ENCODE results near the gene ZNF333.
"Not testable (repeated sequence)": the region's sequence is repeated elsewhere in the genome, so short reads cannot be mapped to it uniquely, and the experiment has no call there.

ZNF333 gene

DNA sequence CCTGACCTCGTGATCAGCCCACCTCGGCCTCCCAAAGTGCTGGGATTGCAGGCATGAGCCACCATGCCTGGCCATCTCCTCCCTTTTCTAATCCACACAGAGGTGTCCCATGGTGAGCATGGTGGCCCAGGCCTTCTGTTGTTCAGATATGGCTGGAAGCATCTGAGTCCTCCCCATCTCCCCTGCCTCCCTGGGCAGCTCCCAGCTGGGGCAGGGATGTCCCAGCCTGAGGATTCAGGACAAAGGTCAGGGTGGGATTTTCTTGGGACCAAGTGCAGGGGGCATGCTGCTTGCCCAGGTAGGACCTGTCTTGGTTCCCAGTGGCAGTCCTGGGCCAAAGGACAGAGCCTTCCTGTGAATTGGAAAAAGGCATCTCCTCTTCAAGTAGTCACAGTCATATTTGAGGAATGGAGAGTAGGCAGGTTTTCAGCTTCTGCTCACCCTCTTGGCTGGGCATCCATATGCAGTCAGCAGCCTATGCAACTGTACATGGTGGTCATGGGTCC is 77.7 kb downstream of the ZNF333 start:
- DNase-seq (ENCODE audit: insufficient read length, low spot score) = no peak
- TF ChIP-seq, protein P1, sequence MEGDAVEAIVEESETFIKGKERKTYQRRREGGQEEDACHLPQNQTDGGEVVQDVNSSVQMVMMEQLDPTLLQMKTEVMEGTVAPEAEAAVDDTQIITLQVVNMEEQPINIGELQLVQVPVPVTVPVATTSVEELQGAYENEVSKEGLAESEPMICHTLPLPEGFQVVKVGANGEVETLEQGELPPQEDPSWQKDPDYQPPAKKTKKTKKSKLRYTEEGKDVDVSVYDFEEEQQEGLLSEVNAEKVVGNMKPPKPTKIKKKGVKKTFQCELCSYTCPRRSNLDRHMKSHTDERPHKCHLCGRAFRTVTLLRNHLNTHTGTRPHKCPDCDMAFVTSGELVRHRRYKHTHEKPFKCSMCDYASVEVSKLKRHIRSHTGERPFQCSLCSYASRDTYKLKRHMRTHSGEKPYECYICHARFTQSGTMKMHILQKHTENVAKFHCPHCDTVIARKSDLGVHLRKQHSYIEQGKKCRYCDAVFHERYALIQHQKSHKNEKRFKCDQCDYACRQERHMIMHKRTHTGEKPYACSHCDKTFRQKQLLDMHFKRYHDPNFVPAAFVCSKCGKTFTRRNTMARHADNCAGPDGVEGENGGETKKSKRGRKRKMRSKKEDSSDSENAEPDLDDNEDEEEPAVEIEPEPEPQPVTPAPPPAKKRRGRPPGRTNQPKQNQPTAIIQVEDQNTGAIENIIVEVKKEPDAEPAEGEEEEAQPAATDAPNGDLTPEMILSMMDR (IDR thresholded peaks at IDR 0.05; ENCODE audit: insufficient read depth, missing control alignments) = no peak
- no peak for FAIRE-seq

DNA sequence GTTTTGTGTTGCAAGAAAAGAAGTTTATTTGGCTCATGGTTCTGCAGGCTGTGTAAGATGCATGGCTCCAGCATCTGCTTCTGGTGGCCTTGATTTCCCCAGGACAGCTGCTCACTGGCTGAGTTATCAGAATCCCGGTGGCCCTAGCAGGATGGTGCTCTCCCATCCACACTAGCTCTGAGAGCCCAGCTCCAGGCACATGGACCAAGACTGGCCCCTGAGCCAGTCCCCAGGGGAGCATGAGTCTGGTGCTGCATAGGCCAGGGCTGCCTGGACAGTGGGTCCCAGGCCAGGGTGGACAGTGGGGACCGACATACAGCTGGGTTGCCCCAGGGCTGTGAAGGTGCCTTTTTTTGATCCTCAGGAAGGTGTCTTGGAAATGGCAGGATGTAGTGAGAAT is 78.2 kb downstream of the ZNF333 start:
- DNase-seq (ENCODE audit: insufficient read length, low spot score) = no peak
- TF ChIP-seq, protein P1 (IDR thresholded peaks at IDR 0.05; ENCODE audit: insufficient read depth, missing control alignments) = no peak
- FAIRE-seq = no peak

DNA sequence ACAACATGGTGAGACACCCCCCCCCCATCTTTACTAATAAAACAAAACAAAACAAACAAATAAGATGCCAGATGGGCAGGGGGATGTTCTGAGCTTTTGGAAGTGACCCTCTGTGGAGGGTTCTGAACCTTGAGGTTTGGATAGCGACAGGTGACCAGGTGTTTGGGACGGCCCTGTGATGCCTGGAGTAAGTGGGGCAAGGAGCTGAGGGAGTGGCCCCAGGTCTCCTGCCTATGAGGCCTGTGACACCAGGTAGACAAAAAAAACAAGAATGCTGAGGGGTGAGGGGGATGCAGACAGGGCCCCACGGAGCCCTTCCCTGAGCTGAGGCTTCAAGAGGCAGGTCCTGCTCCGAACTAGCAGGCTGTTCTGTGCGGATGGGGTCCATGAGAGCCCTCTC is 79.4 kb downstream of the ZNF333 start:
- FAIRE-seq (no peak), DNase-seq (ENCODE audit: insufficient read length, low spot score) (no peak)
- TF ChIP-seq, protein P1 (IDR thresholded peaks at IDR 0.05; ENCODE audit: insufficient read depth, missing control alignments) = no peak

DNA sequence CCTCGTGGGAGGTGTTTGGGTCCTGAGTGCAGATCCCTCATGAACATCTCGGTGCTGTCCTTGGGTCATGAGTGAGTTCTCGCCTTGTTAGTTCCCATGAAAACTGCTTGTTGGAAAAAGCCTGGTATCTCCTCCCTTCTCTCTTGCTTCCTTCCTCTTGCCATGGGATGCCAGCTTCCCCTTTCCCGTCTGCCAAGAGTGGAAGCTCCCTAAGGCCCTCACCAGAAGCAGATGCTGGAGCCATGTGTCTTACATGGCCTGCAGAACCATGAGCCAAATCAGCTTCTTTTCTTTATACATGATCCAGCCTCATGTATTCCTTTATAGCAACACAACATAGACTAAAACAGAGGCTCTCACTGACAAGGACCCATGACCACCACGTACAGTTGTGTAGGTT is 80.3 kb downstream of the ZNF333 start:
- DNase-seq (ENCODE audit: insufficient read length, low spot score) (no peak), FAIRE-seq (no peak)
- TF ChIP-seq, protein P1 (IDR thresholded peaks at IDR 0.05; ENCODE audit: insufficient read depth, missing control alignments) = no peak

DNA sequence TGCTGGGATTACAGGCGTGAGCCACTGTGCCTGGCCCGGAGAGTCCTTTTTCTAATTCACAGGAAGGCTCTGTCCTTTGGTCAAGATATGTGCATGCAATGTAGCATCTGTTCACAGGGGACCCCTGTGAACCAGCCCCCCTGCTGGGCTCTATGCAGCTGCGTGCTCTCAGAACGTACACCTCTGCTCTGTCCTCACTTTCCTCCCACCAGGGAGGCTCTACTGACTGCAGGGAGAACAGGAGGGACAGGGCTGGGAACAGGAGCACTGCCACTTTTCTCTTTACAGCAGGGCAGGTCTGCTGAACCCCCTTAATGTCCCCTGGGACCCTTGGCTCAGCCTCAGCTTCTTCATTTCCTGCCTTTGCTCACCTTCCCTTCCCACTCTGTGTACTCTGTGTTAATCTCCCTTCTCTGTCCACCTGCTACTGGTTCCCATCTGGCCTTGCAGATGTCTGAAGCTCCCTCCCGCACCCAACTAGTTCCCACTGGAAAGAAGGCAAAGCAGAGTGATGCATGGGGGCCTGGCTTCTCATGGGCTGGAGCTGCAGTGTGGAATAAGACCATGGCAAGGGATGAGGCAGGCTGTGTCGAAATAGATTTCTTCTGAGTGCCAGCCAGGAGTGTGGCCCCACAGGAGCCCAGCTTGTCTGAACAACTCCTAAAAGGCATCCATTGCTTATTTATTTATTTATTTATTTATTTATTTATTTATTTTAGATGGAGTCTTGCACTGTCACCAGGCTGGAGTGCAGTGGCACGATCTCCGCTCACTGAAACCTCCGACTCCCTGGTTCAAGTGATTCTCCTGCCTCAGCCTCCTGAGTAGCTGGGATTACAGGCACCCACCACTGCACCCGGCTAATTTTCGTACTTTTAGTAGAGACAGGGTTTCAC is 81.3 kb downstream of the ZNF333 start:
- TF ChIP-seq, protein P1 (IDR thresholded peaks at IDR 0.05; ENCODE audit: insufficient read depth, missing control alignments) = no peak
- no peak for DNase-seq (ENCODE audit: insufficient read length, low spot score)
- no peak for FAIRE-seq

DNA sequence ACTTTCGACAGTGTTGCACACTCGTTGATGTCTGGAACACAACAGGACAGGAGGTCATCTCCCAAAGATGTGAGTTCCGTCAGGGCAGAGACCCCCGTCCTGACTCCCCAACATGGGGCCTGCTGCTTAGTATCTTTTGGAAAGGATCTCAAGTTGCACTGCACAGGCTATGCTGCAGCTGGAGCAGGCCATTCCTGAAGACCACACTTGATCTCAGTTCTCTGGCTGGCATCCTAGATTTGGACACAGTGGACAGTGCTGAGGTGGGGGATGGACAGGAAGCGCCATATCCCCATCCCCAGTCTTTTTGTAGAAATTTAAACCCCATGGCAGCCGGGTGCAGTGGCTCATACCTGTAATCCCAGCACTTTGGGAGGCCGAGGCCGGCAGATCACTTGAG is 82.6 kb downstream of the ZNF333 start:
- DNase-seq (ENCODE audit: insufficient read length, low spot score) (no peak), FAIRE-seq (no peak)
- TF ChIP-seq, protein P1 (IDR thresholded peaks at IDR 0.05; ENCODE audit: insufficient read depth, missing control alignments) = no peak

DNA sequence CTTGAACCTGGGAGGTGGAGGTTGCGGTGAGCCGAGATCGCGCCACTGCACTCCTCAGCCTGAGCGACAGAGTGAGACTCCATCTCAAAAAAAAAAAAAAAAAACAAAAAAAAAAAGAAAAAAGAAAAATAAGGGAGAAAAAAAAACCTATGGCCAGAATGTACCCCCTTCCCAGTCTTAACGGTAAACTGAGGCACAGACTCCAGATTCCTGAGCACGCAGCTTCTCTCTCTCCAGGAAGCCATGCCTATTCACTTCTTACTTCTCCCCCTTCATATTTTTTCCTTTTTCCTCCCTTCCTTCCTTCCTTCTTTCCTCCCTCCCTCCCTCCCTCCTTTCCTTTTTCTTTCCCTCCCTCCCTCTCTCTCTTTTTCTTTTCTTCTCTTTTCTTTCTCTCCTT is 83.1 kb downstream of the ZNF333 start:
- TF ChIP-seq, protein P1 (IDR thresholded peaks at IDR 0.05; ENCODE audit: insufficient read depth, missing control alignments) = no peak
- FAIRE-seq = no peak
- DNase-seq (ENCODE audit: insufficient read length, low spot score) = no peak

DNA sequence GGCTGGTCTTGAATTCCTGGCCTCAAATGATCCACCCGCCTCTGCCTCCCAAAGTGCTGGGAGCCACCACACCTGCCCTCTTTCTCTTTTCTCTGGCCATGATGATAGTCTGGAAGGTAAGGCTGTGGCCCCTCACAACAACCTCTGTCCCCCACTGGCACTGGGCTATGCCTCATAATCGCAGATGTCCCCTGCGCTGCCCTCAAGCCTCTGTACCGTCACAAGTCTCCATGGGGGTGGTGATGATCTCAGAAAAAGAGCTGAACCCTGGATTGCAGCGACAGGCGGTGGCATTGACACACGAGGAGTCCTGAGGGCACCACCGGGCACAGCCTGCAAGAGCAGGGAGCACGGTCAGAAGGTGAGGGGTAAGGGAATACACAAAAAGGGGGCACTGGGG is 83.9 kb downstream of the ZNF333 start:
- not testable (repeated sequence) for FAIRE-seq; DNase-seq (ENCODE audit: insufficient read length, low spot score)
